CD14-positive monocyte (primary cell): Measurements from ENCODE around the gene UBAC1. TPM values are rescaled to one million over a fixed set of nuclear protein-coding genes. Genes with fewer than 3 reads are reported as not detected.

ENCODE experiments used
- DNase-seq, 3 donors: peaks; one replicate each; pipeline ENCODE4 v3.0.0-alpha.2; 2011 to 2022
- H2AFZ ChIP-seq: 2 replicates; pipeline ENCODE4 v1.6.0; 2012; ENCODE audit warnings: mild to moderate bottlenecking, low read depth, low read length, inconsistent platforms; ENCODE audit not compliant: insufficient read depth, poor library complexity, severe bottlenecking
- H3K27ac ChIP-seq, 2 donors: 1 replicate in 1 of 2; 2 replicates in 1 of 2; pipeline ENCODE4 v1.5.1; 2012 to 2013; ENCODE audit warnings: low read length in 2 of 2, control low read depth in 1 of 2, inconsistent platforms in 1 of 2, low read depth in 1 of 2, mild to moderate bottlenecking in 1 of 2
- H3K27me3 ChIP-seq, 2 donors: one replicate each; pipeline versions ENCODE4 v1.6.0 to v1.6.1; 2011 to 2013; ENCODE audit warnings: low read length in 2 of 2; ENCODE audit not compliant: control insufficient read depth in 2 of 2, insufficient read depth in 2 of 2
- H3K36me3 ChIP-seq, 2 donors: replicated peaks in 1 of 2; 1 replicate in 1 of 2; 2 replicates in 1 of 2; pipeline versions ENCODE4 v1.5.1 to v1.6.1; 2012 to 2013; ENCODE audit warnings: low read length in 2 of 2, control low read depth in 1 of 2, inconsistent platforms in 1 of 2, mild to moderate bottlenecking in 1 of 2; ENCODE audit not compliant: insufficient read depth in 2 of 2, control insufficient read depth in 1 of 2
- H3K4me1 ChIP-seq, 2 donors: 1 replicate in 1 of 2; 2 replicates in 1 of 2; pipeline versions ENCODE4 v1.5.1 to v1.6.1; 2012 to 2013; ENCODE audit warnings: low read length in 2 of 2, control low read depth in 1 of 2, inconsistent platforms in 1 of 2, mild to moderate bottlenecking in 1 of 2, moderate library complexity in 1 of 2; ENCODE audit not compliant: insufficient read depth in 2 of 2, control insufficient read depth in 1 of 2
- H3K4me2 ChIP-seq: replicated peaks from 2 replicates; pipeline ENCODE3; 2012; ENCODE audit warnings: low read length, moderate library complexity, mild to moderate bottlenecking; ENCODE audit not compliant: poor library complexity, severe bottlenecking; ENCODE audit errors: extremely low read depth
- H3K4me3 ChIP-seq, 3 experiments: fragments of 200-600 bp in 1 of 3; sonication (generic) in 1 of 3; replicated peaks in 1 of 3; 1 replicate in 2 of 3; 2 replicates in 1 of 3; pipeline ENCODE4 v1.5.1; 2011 to 2013; ENCODE audit warnings: low read length in 3 of 3, mild to moderate bottlenecking in 3 of 3, control low read depth in 2 of 3, low read depth in 2 of 3, inconsistent platforms in 1 of 3, moderate library complexity in 1 of 3
- H3K79me2 ChIP-seq: 2 replicates; pipeline ENCODE4 v1.6.0; 2012; ENCODE audit warnings: mild to moderate bottlenecking, control low read depth, inconsistent platforms, low read length, moderate library complexity; ENCODE audit not compliant: insufficient read depth
- H3K9ac ChIP-seq: 2 replicates; pipeline ENCODE4 v1.6.0; 2017; ENCODE audit warnings: low read length, mild to moderate bottlenecking; ENCODE audit not compliant: insufficient read depth, poor library complexity, severe bottlenecking
- H3K9me3 ChIP-seq, 2 donors: replicated peaks in 1 of 2; 1 replicate in 1 of 2; 2 replicates in 1 of 2; pipeline versions ENCODE4 v1.5.1 to v1.6.1; 2012 to 2013; ENCODE audit warnings: low read length in 2 of 2, control low read depth in 1 of 2; ENCODE audit not compliant: control insufficient read depth in 1 of 2, insufficient read depth in 1 of 2
- H4K20me1 ChIP-seq: 2 replicates; pipeline ENCODE4 v1.6.0; 2012; ENCODE audit warnings: mild to moderate bottlenecking, low read length, control low read depth, moderate library complexity; ENCODE audit not compliant: insufficient read depth
- H3K27ac Mint-ChIP-seq, 7 donors: one replicate each; pipeline ENCODE4 v1.8.0; 2020; ENCODE audit warnings: mild to moderate bottlenecking in 7 of 7, mixed read lengths in 7 of 7, moderate library complexity in 6 of 7, inconsistent platforms in 2 of 7
- H3K27me3 Mint-ChIP-seq, 3 donors: one replicate each; pipeline ENCODE4 v1.8.0; 2021 to 2022; ENCODE audit warnings: low read depth in 3 of 3, mild to moderate bottlenecking in 3 of 3, mixed read lengths in 3 of 3, moderate library complexity in 3 of 3, inconsistent platforms in 1 of 3
- H3K36me3 Mint-ChIP-seq, 2 donors: one replicate each; pipeline ENCODE4 v1.8.0; 2020; ENCODE audit warnings: mixed read lengths in 2 of 2, inconsistent platforms in 1 of 2, mild to moderate bottlenecking in 1 of 2
- H3K4me1 Mint-ChIP-seq: one replicate; pipeline ENCODE4 v1.8.0; 2020; ENCODE audit warnings: mild to moderate bottlenecking, mixed read lengths
- H3K4me3 Mint-ChIP-seq, 2 donors: one replicate each; pipeline ENCODE4 v1.8.0; 2020; ENCODE audit warnings: mild to moderate bottlenecking in 2 of 2, mixed read lengths in 2 of 2, moderate library complexity in 1 of 2
- H3K9me3 Mint-ChIP-seq, 7 donors: one replicate each; pipeline ENCODE4 v1.8.0; 2020 to 2022; ENCODE audit warnings: mixed read lengths in 7 of 7, mild to moderate bottlenecking in 6 of 7, moderate library complexity in 6 of 7, inconsistent platforms in 2 of 7
- CTCF ChIP-seq: fragments of 200-600 bp; IDR thresholded peaks from one replicate; pipeline ENCODE4 v1.8.0; 2022; ENCODE audit warnings: antibody characterized with exemption, mild to moderate bottlenecking
- WGBS: methylation state at CpG from one replicate; pipeline ENCODE4 v1.1.5; 2013; ENCODE audit warnings: missing lambda C conversion rate; ENCODE audit not compliant: insufficient coverage; 5-methylcytosine and 5-hydroxymethylcytosine counted together
- intact Hi-C, 2 donors: fragments of 100-400 bp; cut with micrococcal nuclease; formaldehyde crosslinking; loops; one replicate each; pipeline versions ENCODE4 v1.15.0 to v1.15.1; 2023
- polyA plus RNA-seq, 3 donors: library from polyadenylated mRNA; depleted of rRNA in 1 of 3; unstranded in 2 of 3; stranded (reverse) in 1 of 3; fragments of 300-500 nt in 2 of 3; fragments of >200 nt in 1 of 3; fragmentation: Illumina TruSeq in 2 of 3; gene quantifications; 1 replicate in 2 of 3; 2 replicates in 1 of 3; pipeline ENCODE4 v1.2.3, GENCODE V29; 2012 to 2021

The UBAC1 gene
- polyA plus RNA-seq, 3 donors = 35.8 to 63.1 (median 52.5) TPM

- no peak overlapping the region for H3K4me3 Mint-ChIP-seq
- Histone ChIP-seq H3K4me2 (no peak overlapping the region), H3K4me3 (no peak overlapping the region), H3K4me1 (no peaks in the 10 kb centered on the region), H3K9me3 (peaks cover 29 to 31% of the 10 kb centered on the region in 2 donors), H3K79me2 (no peaks in the 10 kb centered on the region), H4K20me1 (peaks cover 2% of the 10 kb centered on the region), H2AFZ (no peak overlapping the region), H3K9ac (no peak overlapping the region), H3K27me3 (no peaks in the 10 kb centered on the region), H3K27ac (no peak overlapping the region), H3K36me3 (peaks cover 0 to 15% of the 10 kb centered on the region in 2 donors)
- peaks cover 0 to 2% (median under 1%) of the 10 kb centered on the region in 3 donors for H3K27me3 Mint-ChIP-seq
- TF ChIP-seq CTCF = no peak
- 95% methylated on average over 13 of the region's 24 CpGs for WGBS
- peak overlapping the region in 2 of 7 donors; percentile 46 to 55 for H3K27ac Mint-ChIP-seq
- intact Hi-C loops = no loop called here
- H3K36me3 Mint-ChIP-seq = peaks cover 8 to 34% of the 10 kb centered on the region in 2 donors
- no peak for DNase-seq
- H3K9me3 Mint-ChIP-seq = peaks cover 13 to 39% (median 33%) of the 10 kb centered on the region in 7 donors
- H3K4me1 Mint-ChIP-seq = peaks cover under 1% of the 10 kb centered on the region
Measured at GRCh38 chr9:135920973-135921585, 40.1 kb downstream of the UBAC1 start.

- no peak for TF ChIP-seq CTCF
- H2AFZ ChIP-seq = no peak overlapping the region
- no peak overlapping the region for H3K9ac ChIP-seq
- no peak for DNase-seq
- H3K27me3 ChIP-seq = no peaks in the 10 kb centered on the region
- H3K36me3 ChIP-seq = peaks cover 0 to 22% of the 10 kb centered on the region in 2 donors
- Mint-ChIP-seq H3K36me3 (peaks cover 15 to 34% of the 10 kb centered on the region in 2 donors), H3K27me3 (peaks cover 0 to 2% (median 1%) of the 10 kb centered on the region in 3 donors), H3K27ac (peak overlapping the region in 1 of 7 donors; percentile 80), H3K4me3 (no peak overlapping the region), H3K4me1 (no peaks in the 10 kb centered on the region), H3K9me3 (peaks cover 18 to 46% (median 39%) of the 10 kb centered on the region in 7 donors)
- H3K4me2 ChIP-seq = no peak overlapping the region
- H3K4me3 ChIP-seq = no peak overlapping the region
- no peaks in the 10 kb centered on the region for H4K20me1 ChIP-seq
- H3K9me3 ChIP-seq = peaks cover 34 to 36% of the 10 kb centered on the region in 2 donors
- intact Hi-C loops = no loop called here
- no peaks in the 10 kb centered on the region for H3K79me2 ChIP-seq
- WGBS = 87% methylated on average over 9 of the region's 15 CpGs
- H3K4me1 ChIP-seq = no peaks in the 10 kb centered on the region
- H3K27ac ChIP-seq = no peak overlapping the region
Measured at GRCh38 chr9:135920256-135920930, 40.8 kb downstream of the UBAC1 start.
